CD4-positive, alpha-beta T cell treated with Interleukin-1 beta for 1 hour (primary cell): ENCODE measurements around the gene CDC42BPA.
"Not testable (repeated sequence)": the region's sequence is repeated elsewhere in the genome, so short reads cannot be mapped to it uniquely, and the experiment has no call there.

ENCODE experiments used
- DNase-seq, 2 donors: peaks; one replicate each; pipeline ENCODE4 v3.0.0-alpha.2; 2020 to 2022

CDC42BPA gene

DNA sequence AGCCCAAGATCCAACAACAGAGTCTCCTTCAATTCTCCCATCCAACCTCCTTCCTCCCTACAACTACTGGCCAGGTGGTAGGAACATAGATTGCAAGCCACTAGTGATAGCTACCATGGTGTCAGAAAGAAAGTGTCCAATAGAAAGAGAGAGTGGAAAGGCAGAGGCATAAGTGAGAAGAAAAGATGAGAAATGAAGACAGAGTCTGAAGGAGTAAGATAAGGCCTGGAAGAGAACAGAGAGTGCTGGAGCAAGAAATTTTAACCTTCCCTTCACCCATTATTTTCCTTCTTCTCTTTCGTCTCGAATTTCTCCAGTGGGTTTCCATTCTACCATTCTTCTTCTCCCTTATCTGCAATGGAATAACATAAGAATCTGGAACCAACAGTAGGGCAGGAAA is 57.9 kb downstream of the CDC42BPA start:
- DNase-seq: no peak

DNA sequence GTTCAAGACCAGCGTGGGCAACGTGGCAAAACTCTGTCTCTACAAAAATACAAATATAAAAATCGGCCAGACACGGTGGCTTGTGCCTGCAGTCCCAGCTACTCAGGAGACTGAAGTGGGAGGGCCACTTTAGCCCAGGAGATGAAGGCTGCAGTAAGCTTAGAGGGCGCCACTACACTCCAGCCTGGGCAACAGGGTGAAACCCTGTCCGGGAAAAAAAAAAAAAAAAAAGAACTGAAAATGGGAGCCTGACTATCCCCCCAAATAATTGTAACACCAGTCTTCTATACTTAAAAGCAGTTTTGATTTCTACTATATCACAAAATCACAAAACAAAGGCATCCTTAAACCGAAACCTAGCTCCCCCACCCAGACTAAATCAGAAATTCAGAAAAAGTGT is 60.3 kb downstream of the CDC42BPA start:
- DNase-seq: no peak

DNA sequence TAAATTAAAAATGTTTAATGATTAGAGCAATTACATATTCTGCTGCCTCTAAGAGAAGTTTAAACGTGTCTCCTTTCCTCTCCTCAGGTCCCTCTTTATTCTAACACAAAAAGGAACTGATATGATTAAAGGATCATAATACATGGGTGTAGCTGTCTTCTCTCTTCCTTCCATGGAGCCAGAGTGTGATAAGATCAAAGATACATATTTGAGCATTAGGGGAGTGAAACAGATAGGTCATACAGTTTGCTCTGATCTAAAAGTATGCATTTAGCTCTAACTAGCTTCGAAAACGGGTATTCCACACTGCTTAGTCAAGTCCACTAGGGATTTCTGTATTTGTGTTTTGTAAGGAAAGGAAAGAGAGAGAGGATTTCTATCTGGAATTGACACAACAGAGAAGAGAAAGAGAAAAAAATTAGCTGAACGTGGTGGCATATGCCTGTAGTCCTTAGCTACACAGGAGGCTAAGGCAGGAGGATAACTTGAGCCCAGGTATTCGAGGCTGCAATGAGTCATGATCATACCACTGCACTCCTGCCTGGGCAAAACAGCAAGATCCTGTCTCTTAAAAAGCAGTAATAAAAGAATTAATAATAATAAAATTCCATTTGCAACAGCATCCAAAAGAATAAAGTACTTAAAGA is 63.1 kb downstream of the CDC42BPA start:
- DNase-seq: no peak

DNA sequence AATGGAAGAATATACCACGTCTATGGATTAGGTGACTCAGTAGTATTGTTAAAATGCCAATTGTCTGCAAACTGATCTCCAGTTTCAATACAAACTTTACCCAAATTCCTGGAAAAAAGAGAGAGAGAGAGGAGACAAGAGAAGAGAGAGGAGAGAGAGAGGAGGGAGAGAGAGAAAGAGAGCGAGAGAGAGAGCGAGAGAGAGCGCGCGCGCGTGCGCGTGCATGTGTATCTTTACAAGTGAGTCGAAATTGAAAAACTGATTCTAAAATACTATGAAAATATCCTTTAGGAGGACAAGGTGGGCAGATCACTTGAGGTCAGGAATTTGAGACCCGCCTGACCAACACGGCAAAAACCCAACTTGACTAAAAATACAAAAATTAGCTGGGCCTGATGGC is 65.2 kb downstream of the CDC42BPA start:
- no peak for DNase-seq

DNA sequence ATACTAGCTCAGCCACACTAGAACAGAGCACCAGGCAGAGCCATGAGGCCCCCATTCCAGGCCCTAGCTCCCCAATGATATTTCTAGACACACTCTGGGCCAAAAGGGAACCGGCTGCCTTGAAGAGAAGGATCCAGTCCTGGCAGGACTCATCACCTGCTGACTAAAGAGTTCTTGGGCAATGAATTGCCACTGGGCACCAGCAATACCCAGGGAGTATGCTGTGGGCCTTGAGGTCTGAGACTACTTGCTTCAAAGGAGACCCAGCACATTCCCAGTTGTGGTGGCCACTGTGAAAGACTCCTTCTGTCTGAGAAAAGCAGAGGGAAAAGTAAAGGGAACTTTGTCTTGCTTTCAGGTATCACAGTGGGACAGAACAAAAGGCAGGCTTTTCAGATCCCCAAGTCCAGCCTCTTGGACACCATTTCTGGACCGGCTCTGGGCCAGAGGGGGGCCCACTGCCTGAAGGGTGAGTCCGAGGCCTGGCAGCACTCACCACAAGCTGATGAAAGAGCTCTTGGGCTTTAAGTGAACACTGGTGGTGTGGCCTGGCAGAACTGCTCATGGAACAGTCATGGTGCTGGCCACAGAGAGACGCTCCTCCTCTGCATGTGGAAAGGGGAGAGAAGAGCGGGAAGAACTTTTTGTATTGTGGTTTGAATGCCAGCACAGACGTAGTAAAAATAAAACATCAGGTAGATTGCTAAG is 72.5 kb downstream of the CDC42BPA start:
- DNase-seq: no peak

DNA sequence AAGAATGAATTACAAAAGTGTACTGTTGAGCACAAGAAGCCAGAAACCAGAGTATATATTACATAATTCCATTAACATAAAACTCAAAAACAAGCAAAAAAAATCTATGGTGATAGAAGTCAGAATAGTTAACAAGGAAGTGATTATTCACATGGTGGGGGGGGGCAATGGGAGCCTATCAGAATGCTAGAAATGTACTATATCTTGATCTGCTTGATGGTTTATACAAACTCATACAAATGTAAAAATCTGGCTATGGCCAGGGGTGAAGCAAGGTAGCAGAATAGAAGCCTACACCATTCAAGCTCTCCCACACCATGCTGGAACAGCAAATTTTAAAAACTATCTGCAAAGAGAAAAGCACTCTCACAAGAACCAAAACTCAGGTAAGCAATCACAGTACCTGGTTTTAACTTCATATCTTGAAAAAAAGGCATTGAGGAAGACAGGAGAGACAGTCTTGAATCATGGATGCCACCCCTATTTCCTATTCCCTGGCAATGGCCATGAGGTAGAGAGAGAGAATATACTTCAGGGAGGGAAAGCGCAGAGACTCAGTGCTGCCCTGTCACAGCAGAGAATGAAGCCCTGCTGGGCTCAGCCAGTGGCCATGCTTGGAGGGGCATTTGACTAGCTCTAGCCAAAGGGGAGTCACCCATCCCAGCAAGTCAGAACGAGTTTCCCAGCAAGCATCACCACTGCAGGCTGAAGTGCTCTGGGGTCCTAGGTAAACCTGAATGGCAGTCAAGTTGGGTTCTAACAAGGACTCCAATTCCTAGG is 73.8 kb downstream of the CDC42BPA start:
- DNase-seq: no peak

DNA sequence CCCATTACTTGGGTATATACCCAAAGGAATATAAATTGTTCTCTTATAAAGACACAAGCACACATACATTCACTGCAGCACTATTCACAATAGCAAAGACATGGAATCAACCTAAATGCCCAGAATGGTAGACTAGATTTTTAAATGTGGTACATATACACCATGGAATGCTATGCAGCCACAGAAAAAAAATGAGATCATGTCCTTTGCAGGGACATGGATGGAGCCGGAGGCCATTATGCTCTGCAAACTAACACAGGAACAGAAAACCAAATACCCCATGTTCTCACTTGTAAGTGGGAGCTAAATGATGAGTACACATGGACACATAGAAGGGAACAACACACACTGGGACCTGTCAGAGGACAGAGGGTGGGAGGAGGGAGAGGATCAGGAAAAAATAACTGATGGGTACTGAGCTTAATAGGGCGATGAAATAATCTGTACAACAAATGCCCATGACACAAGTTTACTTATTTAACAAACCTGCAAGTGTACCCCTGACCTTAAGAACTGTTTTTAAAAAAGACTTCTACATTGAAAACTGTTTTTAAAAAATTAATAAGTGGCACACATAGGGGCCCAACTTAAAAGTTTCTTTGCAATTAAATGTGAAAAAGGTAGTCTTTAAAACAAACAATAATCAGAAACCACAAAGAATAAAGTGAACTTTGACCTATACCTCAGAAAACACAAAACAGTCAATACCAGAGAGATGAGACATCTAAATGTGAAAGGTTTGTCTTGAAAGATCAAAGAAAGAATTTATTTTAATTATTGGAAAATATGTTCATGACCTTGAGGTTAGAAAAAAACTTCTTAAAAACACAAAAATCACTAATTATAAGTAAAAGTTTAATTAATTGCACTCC is 75.2 kb downstream of the CDC42BPA start:
- DNase-seq: no peak

DNA sequence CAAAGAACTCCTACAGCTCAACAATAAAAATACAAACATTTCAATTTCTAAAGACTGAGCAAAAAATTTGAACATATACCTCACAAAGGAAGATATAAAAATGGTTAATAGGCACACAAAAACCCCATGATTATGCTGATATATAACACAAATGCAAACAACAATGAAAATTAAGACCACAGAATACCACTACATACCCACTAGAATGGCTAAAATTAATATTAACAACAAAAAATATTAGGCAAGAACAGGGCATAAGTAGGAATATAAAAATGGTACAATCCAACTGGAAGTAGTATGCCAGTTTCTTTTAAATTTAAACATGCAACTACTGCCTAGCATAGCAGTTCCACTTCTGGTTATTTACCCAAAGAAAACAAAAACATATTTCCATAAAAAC is 77.3 kb downstream of the CDC42BPA start:
- no peak for DNase-seq

DNA sequence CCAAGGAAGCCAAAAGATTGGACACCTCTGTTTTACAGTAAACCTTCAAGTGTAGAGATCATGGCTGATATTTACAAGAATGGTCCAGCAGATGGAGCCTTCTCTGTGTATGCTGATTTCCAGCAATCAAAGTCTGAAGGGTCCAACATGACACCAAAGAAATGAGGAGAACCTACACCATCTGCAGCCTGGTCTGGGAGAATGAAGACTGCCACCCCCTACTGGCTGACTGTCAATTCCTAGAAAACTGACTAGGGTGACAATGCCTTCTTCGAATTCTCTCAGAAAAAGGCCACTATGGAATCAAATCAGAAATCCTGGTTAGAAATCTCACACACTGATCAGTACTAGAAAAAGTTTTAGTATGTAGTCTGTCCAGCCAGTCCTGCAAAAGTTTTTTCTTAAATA is 83.3 kb downstream of the CDC42BPA start:
- DNase-seq: peak in 1 of 2 donors; percentile 0

DNA sequence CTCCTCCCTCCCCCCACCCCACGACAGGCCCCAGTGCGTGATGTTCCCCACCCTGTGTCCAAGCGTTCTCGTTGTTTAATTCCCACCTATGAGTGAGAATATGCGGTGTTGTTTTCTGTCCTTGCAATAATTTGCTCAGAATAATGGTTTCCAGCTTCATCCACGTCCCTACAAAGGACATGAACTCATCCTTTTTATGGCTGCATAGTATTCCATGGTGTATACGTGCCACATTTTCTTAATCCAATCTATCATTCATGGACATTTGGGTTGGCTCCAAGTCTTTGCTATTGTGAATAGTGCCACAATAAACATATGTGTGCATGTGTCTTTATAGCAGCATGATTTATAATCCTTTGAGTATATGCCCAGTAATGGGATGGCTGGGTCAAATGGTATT is 87.2 kb downstream of the CDC42BPA start:
- not testable (repeated sequence) for DNase-seq

DNA sequence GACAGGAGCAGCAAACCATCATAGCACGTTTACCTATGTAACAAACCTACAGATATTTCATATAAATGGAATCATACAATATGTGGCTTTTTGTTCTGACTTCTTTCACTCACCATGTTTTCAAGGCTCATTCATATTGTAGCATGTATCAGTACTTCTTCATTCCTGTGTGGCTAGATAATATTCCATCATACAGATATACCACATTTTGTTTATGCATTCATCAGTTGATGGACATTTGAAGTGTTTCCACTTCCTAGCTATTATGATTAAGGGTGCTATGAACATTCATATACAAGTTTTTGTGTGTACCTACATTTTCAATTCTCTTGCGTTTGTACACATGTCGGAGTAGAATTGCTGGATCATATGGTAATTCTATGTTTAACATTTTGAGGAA is 90.1 kb downstream of the CDC42BPA start:
- no peak for DNase-seq

DNA sequence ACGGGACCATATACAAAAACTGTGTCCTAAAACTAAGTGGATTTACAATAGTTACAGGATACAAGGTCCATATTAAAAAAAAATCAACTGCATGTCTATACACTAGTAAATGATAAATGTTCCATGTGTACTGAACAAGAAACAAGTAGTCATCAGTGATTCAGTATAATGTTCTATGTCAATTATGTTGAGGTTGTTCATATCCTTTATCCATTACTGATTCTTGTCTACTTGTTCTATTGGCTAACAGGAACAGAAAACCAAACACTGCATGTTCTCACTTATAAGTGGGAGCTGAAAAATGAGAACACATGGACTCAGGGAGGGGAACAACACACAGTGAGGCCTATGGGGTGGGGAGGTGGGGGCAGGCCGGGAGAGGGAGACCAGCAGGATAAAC is 90.5 kb downstream of the CDC42BPA start:
- DNase-seq: no peak

DNA sequence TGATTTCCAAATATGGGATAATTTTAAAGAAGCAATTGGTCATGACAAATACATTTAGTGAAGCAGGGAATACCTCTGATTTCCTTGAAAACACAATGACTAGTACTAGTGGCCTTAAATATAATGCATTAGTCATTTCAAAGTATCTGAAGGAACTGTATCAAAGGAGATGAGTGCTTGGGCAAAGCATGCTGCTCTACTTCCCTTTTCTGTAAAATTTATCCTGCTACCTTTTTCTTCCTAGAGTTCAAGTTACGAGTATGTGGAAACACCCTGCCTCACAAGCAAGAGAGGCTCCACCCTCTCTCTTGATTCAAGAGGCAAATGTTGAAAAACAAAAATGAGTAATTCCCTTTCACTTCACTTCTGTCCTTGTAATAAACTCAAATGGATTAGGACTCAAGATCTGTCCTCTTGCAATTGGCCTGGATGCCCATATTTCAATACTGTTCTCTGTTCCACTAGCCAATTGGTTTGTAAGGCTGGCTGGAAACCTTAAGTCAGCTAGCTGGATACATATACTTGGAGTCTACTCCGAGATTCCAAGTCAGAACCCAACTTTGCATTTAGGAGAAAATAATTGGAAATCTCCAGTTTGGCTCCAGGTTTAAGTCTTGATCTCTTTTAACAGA is 92.5 kb downstream of the CDC42BPA start:
- DNase-seq: no peak

DNA sequence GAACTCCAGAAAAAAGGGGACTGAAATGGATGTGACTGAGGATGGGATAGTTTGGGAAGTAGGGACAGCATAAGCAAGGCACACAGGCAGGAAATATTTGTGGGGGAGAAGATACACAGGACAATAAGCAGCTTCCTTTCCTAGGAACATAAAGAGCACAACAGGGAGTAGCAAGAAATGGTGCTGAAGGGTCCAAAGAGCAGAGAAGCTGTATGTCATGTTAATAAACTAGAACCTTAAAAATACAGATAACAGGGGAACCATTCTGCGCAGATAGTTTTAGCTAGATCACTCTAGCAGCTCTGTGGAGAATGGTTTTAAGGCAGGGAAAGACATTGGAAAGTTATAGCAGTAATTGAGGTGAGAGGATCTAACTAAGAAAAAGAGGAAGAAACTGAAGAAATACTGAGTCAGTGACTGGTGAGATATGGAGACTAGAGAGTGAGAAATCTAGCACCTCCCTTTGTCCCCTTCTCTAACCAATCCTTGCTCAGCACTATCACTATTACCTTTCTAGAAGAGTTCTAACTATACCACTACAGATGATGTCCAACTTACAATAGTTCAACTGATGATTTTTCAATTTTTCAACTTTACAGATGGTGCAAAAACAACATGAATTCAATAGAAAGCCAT is 95.0 kb downstream of the CDC42BPA start:
- no peak for DNase-seq

DNA sequence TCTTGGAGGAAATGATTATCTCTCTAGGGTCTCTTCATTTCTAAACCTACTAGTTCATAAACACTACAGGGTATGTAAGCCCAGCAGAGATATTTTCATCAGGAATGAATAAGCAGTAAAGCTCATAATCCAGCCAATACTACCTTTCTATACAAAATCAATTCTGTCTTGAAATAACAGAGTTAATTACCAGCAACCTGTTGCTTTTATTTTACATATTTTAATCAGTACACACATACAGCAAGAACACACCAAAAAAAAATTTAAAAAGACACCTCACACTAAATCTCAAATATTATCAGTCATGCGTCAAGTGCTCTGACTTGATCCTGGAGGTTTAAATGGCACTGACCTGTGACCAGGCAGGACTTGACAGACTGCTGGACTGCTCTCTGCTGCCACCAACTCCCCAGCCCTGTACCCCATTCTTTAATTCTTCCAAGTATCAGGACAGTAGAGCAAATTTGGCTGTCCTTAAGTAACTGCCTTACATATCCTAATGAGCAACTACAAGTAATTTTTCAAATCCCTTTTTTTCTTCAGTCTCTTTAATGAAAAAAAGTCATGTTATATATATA is 98.5 kb downstream of the CDC42BPA start:
- no peak for DNase-seq

DNA sequence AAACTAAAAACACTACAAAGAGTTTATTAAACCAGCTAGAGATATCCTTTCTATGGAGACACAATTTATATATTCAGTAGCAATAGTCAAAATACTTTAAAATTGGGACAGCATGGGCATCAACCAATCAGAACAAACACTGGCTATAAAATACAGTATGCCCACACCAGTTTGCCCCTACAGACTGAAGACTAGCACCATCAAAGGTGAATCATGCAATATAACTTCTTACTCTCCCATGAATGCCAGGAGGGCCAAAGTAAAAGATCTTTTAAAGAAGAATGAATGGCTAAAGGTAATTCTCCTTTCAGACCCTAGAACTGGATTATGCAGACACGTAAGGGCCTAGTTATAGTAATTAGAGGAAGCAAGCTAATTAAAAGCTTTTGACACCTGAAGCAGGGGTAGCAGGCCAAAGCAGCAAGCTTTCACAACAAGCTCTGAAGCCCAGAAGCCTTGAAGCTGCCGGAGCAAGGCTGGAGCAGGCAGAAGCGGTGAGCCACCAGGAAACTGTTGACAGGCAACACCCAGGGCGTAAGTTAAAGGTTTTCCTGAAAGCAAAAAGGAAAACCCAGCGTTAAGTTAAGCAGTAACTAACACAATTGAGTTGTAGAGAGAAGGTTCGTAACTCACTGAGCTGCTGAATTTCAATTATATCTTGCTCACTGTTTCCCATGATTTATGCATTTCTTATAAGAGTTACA is 99.3 kb downstream of the CDC42BPA start:
- DNase-seq: no peak

DNA sequence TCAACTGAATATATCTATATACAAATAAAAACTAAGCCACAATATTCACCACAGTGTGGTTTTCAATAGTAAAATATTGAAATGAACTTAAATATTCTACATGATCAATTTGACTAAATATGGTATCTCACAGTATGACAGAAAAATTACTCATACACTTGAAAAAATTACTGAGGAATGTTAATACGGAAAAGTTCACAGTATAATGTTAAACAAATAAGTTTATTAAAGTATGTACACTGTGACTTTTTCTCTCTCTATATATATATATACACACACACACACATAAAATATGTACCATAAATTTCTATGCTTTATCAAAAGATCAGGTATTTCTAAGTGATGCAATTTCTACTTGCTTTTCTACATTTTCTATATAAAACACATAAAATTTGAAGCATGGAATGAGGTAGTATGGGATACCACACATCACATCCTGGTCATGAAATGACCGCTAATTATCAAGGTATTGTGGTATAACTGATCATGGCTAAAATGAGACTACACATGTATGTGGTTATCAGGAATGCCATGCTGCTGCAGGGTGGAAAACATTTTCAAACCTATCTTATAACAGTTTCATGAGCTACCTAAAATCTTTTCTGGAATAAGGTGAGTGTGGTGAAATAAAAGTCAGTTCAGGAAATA is 102.3 kb downstream of the CDC42BPA start:
- no peak for DNase-seq

DNA sequence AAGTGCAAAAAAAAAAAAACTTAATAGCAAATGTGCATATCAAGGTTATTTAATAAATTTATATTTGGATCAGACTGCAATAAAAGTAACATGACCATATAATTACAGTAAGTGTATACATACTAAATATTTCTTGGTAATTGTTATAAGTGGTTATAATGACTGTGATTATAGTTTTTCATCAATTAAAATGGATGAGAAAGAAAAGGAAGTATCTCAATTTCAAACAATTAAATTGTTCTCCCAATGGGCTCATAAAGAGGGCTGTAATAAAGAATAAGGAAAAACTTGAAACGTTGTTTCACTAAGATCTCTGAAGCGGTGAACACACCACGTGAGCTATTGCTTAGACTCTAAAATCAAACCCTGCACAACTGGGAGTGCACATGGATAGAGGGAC is 104.1 kb downstream of the CDC42BPA start:
- DNase-seq: no peak

DNA sequence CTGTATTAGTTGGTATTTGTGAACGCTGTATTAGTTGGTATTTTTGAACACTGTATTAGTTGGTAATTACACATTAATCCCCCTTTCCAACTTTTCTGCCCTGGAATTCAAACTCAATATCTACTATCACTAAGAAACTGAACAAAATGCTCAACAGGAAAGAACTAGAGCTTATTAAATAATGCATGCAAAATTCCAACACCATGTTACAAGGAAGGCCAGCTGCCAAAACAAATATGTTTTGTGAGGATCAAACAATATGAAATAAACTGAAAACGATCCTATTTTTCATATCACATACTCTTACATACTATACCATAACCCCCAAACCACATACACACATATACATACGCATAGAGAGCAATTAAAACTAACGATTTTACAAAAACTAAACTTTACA is 104.9 kb downstream of the CDC42BPA start:
- no peak for DNase-seq

DNA sequence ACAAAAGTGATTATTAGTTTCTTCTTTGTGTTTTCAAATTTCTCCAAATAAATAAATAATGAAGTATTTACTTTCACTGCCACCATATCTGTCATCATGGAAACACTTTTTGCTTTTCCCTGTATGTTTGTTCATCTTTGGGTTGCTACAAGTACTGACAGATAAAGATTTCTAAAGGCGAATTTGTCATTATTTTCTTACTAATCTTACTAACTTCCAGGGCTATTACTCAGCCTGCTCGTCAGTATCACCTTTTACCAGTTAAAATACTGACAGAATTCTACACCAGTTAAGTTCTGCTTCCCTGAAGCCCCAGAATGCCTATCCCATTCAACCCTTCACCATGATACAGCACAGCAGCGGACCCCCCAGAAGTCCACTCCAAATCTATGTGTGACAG is 106.1 kb downstream of the CDC42BPA start:
- no peak for DNase-seq

DNA sequence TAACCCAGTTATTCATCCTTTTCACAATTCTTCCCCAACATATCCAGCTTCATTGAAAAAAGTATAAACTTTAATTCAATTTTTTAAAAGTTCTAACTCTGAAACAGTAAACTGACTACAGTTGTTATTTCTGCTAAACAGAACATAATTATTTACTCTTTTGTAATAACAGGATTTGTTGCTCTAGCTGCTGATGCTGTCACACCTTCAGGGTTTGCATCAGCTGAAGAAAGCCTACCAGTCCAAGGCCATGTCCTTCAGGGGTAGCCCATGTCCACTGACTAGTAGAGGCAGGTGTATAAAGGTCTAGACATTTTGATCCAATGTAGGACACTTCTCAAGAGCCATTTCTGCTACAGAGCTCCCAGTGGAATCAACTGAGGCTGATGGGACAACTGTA is 107.7 kb downstream of the CDC42BPA start:
- DNase-seq: no peak
